Tibial nerve (tissue), 4 donors: ENCODE data around the gene YDJC. TPM values are rescaled to one million over a fixed set of nuclear protein-coding genes. Genes with fewer than 3 reads are reported as not detected.

Experiments
- DNase-seq, 2 donors: peaks; one replicate each; pipeline ENCODE4 v3.0.0-alpha.2; 2019; ENCODE audit warnings: low spot score in 2 of 2
- H3K27ac ChIP-seq, 4 donors: fragments of 200-600 bp; sonication (generic) in 3 of 4; one replicate each; pipeline ENCODE4 v1.5.1; 2017 to 2019; ENCODE audit warnings: mild to moderate bottlenecking in 1 of 4
- H3K27me3 ChIP-seq, 2 donors: fragments of 200-600 bp; sonication (generic) in 1 of 2; one replicate each; pipeline versions ENCODE4 v1.5.1 to v1.6.0; 2017 to 2019
- H3K36me3 ChIP-seq, 3 donors: fragments of 200-600 bp; sonication (generic); one replicate each; pipeline ENCODE4 v1.5.1; 2018 to 2019
- H3K4me1 ChIP-seq, 4 donors: fragments of 200-600 bp; sonication (generic) in 3 of 4; one replicate each; pipeline ENCODE4 v1.5.1; 2017 to 2019
- H3K4me3 ChIP-seq, 4 donors: fragments of 200-600 bp; sonication (generic) in 3 of 4; one replicate each; pipeline ENCODE4 v1.5.1; 2017 to 2019; ENCODE audit warnings: mild to moderate bottlenecking in 1 of 4, moderate library complexity in 1 of 4
- H3K9me3 ChIP-seq, 4 donors: fragments of 200-600 bp; sonication (generic) in 3 of 4; one replicate each; pipeline ENCODE4 v1.5.1; 2017 to 2019
- CTCF ChIP-seq, 5 experiments: fragments of 200-600 bp in 3 of 5; fragments of 450-650 bp in 2 of 5; sonication (generic) in 3 of 5; IDR thresholded peaks; one replicate each; pipeline ENCODE4 v1.5.1; 2016 to 2019; ENCODE audit warnings: antibody characterized with exemption in 5 of 5, mild to moderate bottlenecking in 3 of 5, moderate library complexity in 2 of 5
- EP300 ChIP-seq, 2 donors: sonication (generic); formaldehyde crosslinking; IDR thresholded peaks; one replicate each; pipeline ENCODE4 v1.6.1; 2017; ENCODE audit warnings: antibody characterized with exemption in 2 of 2, mild to moderate bottlenecking in 1 of 2
- POLR2A ChIP-seq, 2 donors: fragments of 450-650 bp; IDR thresholded peaks; one replicate each; pipeline ENCODE4 v1.6.1; 2017; ENCODE audit warnings: antibody characterized with exemption in 2 of 2, mild to moderate bottlenecking in 2 of 2, moderate library complexity in 2 of 2
- WGBS, 2 donors: methylation state at CpG; one replicate each; pipeline ENCODE4 v1.1.5; 2018; 5-methylcytosine and 5-hydroxymethylcytosine counted together
- total RNA-seq, 4 donors: library from RNA; depleted of rRNA; stranded (reverse); fragments of >200 nt; gene quantifications; one replicate each; pipeline ENCODE4 v1.1.0, GENCODE V29; 2016

The YDJC gene
- total RNA-seq, 4 donors from 2014 or later = 28.0 to 61.2 (median 36.0) TPM

- peaks cover 0 to 24% (median 5%) of the 10 kb centered on the region in 4 donors for H3K4me1 ChIP-seq
- H3K27me3 ChIP-seq = peaks cover 0 to 18% of the 10 kb centered on the region in 2 donors
- H3K4me3 ChIP-seq = peak overlapping the region in 1 of 4 donors; percentile 64
- H3K27ac ChIP-seq = no peak overlapping the region
- TF ChIP-seq CTCF (IDR thresholded peaks at IDR 0.05) = no peak
- TF ChIP-seq POLR2A (IDR thresholded peaks at IDR 0.05) = no peak
- TF ChIP-seq EP300 (IDR thresholded peaks at IDR 0.05) = no peak
- WGBS, 2 donors = 27 to 28% methylated on average over 17 of the region's 17 CpGs
- no peaks in the 10 kb centered on the region for H3K36me3 ChIP-seq
- DNase-seq = no peak
- no peaks in the 10 kb centered on the region for H3K9me3 ChIP-seq
Measured at GRCh38 chr22:21657020-21657359, 27.2 kb upstream of the YDJC start.

- peaks cover 0 to 12% of the 10 kb centered on the region in 2 donors for H3K27me3 ChIP-seq
- WGBS, 2 donors = 12 to 21% methylated on average over 17 to 35 of the region's 40 CpGs
- peaks cover 0 to 30% (median 14%) of the 10 kb centered on the region in 4 donors for H3K4me1 ChIP-seq
- no peak for DNase-seq
- peaks cover 0 to 12% (median 0%) of the 10 kb centered on the region in 3 donors for H3K36me3 ChIP-seq
- no peak overlapping the region for H3K27ac ChIP-seq
- H3K9me3 ChIP-seq = no peaks in the 10 kb centered on the region
- H3K4me3 ChIP-seq = peak overlapping the region; percentile 41 to 69 (median 54)
- TF ChIP-seq EP300 (IDR thresholded peaks at IDR 0.05) (no peak), CTCF (IDR thresholded peaks at IDR 0.05) (no peak), POLR2A (IDR thresholded peaks at IDR 0.05) (no peak)
Measured at GRCh38 chr22:21652547-21653545, 23.0 kb upstream of the YDJC start.

- peaks cover 0 to 17% (median 0%) of the 10 kb centered on the region in 3 donors for H3K36me3 ChIP-seq
- H3K4me1 ChIP-seq = peaks cover 0 to 22% (median 11%) of the 10 kb centered on the region in 4 donors
- no peaks in the 10 kb centered on the region for H3K9me3 ChIP-seq
- peak overlapping the region; percentile 41 to 69 (median 54) for H3K4me3 ChIP-seq
- peaks cover 0 to 4% of the 10 kb centered on the region in 2 donors for H3K27me3 ChIP-seq
- peak; percentile 78 to 87 for DNase-seq
- TF ChIP-seq EP300 (IDR thresholded peaks at IDR 0.05) = no peak
- no peak for TF ChIP-seq POLR2A (IDR thresholded peaks at IDR 0.05)
- no peak for TF ChIP-seq CTCF (IDR thresholded peaks at IDR 0.05)
- WGBS, 2 donors = 0% methylated on average over 41 to 44 of the region's 44 CpGs
- peak overlapping the region in 1 of 4 donors; percentile 4 for H3K27ac ChIP-seq
Measured at GRCh38 chr22:21652010-21652546, 22.3 kb upstream of the YDJC start.

GRCh38 chr22:21651521-21652009 lies 21.7 kb upstream of the YDJC start:
- WGBS, 2 donors = 0% methylated on average over 14 to 29 of the region's 29 CpGs
- TF ChIP-seq POLR2A (IDR thresholded peaks at IDR 0.05) (no peak), EP300 (IDR thresholded peaks at IDR 0.05) (no peak), CTCF (IDR thresholded peaks at IDR 0.05) (no peak)
- no peak overlapping the region for H3K27ac ChIP-seq

More at GRCh38 chr22:21651521-21652009, 21.7 kb upstream of the YDJC start:
- Histone ChIP-seq H3K36me3 (peaks cover 0 to 17% (median 0%) of the 10 kb centered on the region in 3 donors), H3K4me1 (peaks cover 0 to 25% (median 11%) of the 10 kb centered on the region in 4 donors), H3K27me3 (no peaks in the 10 kb centered on the region), H3K4me3 (peak overlapping the region; percentile 41 to 69 (median 54)), H3K9me3 (no peaks in the 10 kb centered on the region)
- no peak for DNase-seq
